SK-N-SH treated with all-trans-retinoic acid at 6 μM for 48 hours (cell line): ENCODE results near the gene LHFPL2.
A peak's percentile ranks its signal among the peaks of the same experiment; 100 is the strongest.

Source experiments
- ATAC-seq: fragments of 200-7000 bp; cut with Tn5 transposase; 3 replicates; pipeline ENCODE4 v1.9.1; 2020; ENCODE audit warnings: mild to moderate bottlenecking, moderate library complexity
- ARNTL ChIP-seq: fragments of 450-650 bp; formaldehyde crosslinking; IDR thresholded peaks from 2 replicates; pipeline ENCODE4 v1.5.0; 2020; ENCODE audit warnings: low read depth, mild to moderate bottlenecking, moderate library complexity, borderline replicate concordance
- BACH2 ChIP-seq: fragments of 250-450 bp; sonication (Bioruptor Pico); IDR thresholded peaks from 2 replicates; pipeline ENCODE4 v1.9.0; 2021; ENCODE audit warnings: mild to moderate bottlenecking, borderline replicate concordance
- CSDC2 ChIP-seq: fragments of 250-450 bp; sonication (Bioruptor Pico); IDR thresholded peaks from 2 replicates; pipeline ENCODE4 v1.5.0; 2020; ENCODE audit warnings: mild to moderate bottlenecking, moderate library complexity
- ESRRG ChIP-seq: fragments of 250-450 bp; sonication (Bioruptor Pico); IDR thresholded peaks from 2 replicates; pipeline ENCODE4 v1.6.1; 2021; ENCODE audit warnings: mild to moderate bottlenecking
- GLIS3 ChIP-seq: fragments of 250-450 bp; sonication (Bioruptor Pico); IDR thresholded peaks from 2 replicates; pipeline ENCODE4 v1.5.0; 2020; ENCODE audit warnings: mild to moderate bottlenecking, moderate library complexity
- ISL1 ChIP-seq: fragments of 250-450 bp; sonication (Bioruptor Pico); IDR thresholded peaks from 2 replicates; pipeline ENCODE4 v2.1.2; 2022; ENCODE audit warnings: mild to moderate bottlenecking, moderate library complexity
- OSR1 ChIP-seq: fragments of 250-450 bp; sonication (Bioruptor Pico); IDR thresholded peaks from 2 replicates; pipeline ENCODE4 v1.8.0; 2022; ENCODE audit warnings: moderate library complexity, mild to moderate bottlenecking, inconsistent platforms
- PATZ1 ChIP-seq: fragments of 250-450 bp; sonication (Bioruptor Pico); IDR thresholded peaks from 2 replicates; pipeline ENCODE4 v1.8.0; 2020; ENCODE audit warnings: mild to moderate bottlenecking, moderate library complexity, borderline replicate concordance
- POU6F1 ChIP-seq: fragments of 250-450 bp; sonication (Bioruptor Pico); IDR thresholded peaks from 2 replicates; pipeline ENCODE4 v1.8.0; 2021; ENCODE audit warnings: low read depth, mild to moderate bottlenecking, moderate library complexity, borderline replicate concordance
- PPARA ChIP-seq: fragments of 250-450 bp; sonication (Bioruptor Pico); IDR thresholded peaks from 2 replicates; pipeline ENCODE4 v1.5.0; 2020; ENCODE audit warnings: mild to moderate bottlenecking, borderline replicate concordance
- RARB ChIP-seq: fragments of 250-450 bp; sonication (Bioruptor Pico); IDR thresholded peaks from 2 replicates; pipeline ENCODE4 v1.8.0; 2021; ENCODE audit warnings: mild to moderate bottlenecking, moderate library complexity
- SNAI2 ChIP-seq: fragments of 250-450 bp; sonication (Bioruptor Pico); IDR thresholded peaks from 2 replicates; pipeline ENCODE4 v1.5.0; 2020; ENCODE audit warnings: mild to moderate bottlenecking, moderate library complexity
- TCF4 ChIP-seq: fragments of 250-450 bp; sonication (Bioruptor Pico); IDR thresholded peaks from 2 replicates; pipeline ENCODE4 v1.8.0; 2021; ENCODE audit warnings: mild to moderate bottlenecking, moderate library complexity, borderline replicate concordance
- TOX ChIP-seq: fragments of 250-450 bp; sonication (Bioruptor Pico); IDR thresholded peaks from 2 replicates; pipeline ENCODE4 v1.8.0; 2021; ENCODE audit warnings: mild to moderate bottlenecking, moderate library complexity, borderline replicate concordance
- ZC3H10 ChIP-seq: fragments of 250-450 bp; sonication (Bioruptor Pico); IDR thresholded peaks from 2 replicates; pipeline ENCODE4 v1.5.1; 2021; ENCODE audit warnings: mild to moderate bottlenecking, moderate library complexity
- ZFP3 ChIP-seq: fragments of 250-450 bp; sonication (Bioruptor Pico); IDR thresholded peaks from 2 replicates; pipeline ENCODE4 v1.5.0; 2020; ENCODE audit warnings: mild to moderate bottlenecking, moderate library complexity
- ZFP30 ChIP-seq: fragments of 450-650 bp; formaldehyde crosslinking; IDR thresholded peaks from 2 replicates; pipeline ENCODE4 v1.5.0; 2022; ENCODE audit warnings: mild to moderate bottlenecking, moderate library complexity
- ZNF565 ChIP-seq: fragments of 450-650 bp; formaldehyde crosslinking; conservative IDR thresholded peaks from 2 replicates; pipeline ENCODE4 v1.5.0; 2020; ENCODE audit warnings: low read depth, mild to moderate bottlenecking, moderate library complexity
- ZNF70 ChIP-seq: fragments of 450-650 bp; formaldehyde crosslinking; IDR thresholded peaks from 2 replicates; pipeline ENCODE4 v1.5.0; 2020; ENCODE audit warnings: mild to moderate bottlenecking, moderate library complexity
- ZNF8 ChIP-seq: fragments of 450-650 bp; formaldehyde crosslinking; IDR thresholded peaks from 2 replicates; pipeline ENCODE4 v1.5.0; 2020; ENCODE audit warnings: mild to moderate bottlenecking, moderate library complexity
- TF ChIP-seq, protein P1 (sequence below): fragments of 250-450 bp; sonication (Bioruptor Pico); IDR thresholded peaks from 2 replicates; pipeline ENCODE4 v1.5.1; 2021; ENCODE audit warnings: mild to moderate bottlenecking, moderate library complexity
- TF ChIP-seq, protein P2 (sequence below): fragments of 250-450 bp; sonication (Bioruptor Pico); IDR thresholded peaks from 2 replicates; pipeline ENCODE4 v1.5.1; 2020; ENCODE audit warnings: low read depth, mild to moderate bottlenecking, moderate library complexity

LHFPL2 gene

GRCh38 chr5:78536661-78537196 is 111.8 kb downstream of the LHFPL2 start:
- no peak for TF ChIP-seq TCF4 (CRISPR knock-in tag)
- no peak for TF ChIP-seq ZFP3 (CRISPR knock-in tag)
- no peak for TF ChIP-seq ZNF8 (CRISPR knock-in tag)
- no peak for TF ChIP-seq ARNTL
- no peak for TF ChIP-seq OSR1
- no peak for ATAC-seq

DNA sequence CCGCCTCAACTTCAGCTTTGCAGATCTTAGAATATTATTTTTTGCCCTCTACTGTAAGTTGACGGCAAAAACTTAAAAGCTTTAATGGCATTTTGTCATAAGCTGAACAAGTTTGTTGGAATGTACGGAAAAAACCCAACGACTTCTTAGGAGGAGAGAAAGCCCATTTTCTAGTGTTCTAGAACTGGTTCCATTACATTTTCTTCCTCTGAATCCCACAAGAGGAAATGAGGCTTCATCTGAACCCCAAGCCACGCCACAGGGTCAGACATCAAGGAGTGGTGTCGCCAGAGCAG is 113.7 kb downstream of the LHFPL2 start:
- no peak for ATAC-seq
- TF ChIP-seq PATZ1 (CRISPR knock-in tag) (no peak), PPARA (CRISPR knock-in tag) (no peak), CSDC2 (no peak)

DNA sequence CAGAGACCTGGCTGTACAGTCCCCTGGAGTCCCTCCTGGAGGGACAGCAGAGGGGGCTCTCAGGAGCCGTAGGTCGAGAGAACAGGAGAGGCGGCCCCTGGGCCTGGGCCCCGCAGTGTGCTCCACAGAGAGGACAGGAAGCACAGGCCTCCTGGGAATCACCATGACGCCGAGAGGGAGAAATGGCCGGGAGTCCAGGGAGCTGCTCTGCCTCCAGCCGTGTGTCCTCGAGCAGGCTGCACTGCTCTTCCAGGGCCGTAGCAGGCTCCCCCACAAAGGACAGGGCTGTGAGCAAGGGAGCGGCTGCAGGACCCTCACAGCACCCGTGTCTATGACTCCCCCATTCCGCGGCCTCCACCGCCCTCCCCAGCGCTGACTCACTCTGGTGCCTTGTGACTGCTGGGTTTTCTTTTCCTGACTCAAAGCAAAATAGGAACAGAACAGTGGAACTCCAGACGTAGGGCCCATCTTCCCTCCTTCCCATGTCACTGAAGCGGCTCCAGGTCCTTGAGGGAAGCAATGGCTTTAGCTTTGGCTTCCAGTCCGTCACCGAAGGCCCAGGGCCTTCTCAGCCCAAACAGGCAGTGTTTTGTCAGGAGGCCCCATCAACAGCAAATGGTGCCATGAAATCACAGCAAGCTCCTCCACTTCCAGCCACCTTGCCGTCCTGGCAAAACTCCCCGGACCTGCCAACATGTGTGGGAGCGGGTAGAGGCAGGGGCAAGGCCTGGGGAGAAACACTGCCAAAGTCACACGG is 114.2 kb downstream of the LHFPL2 start:
- peak; percentile 59 for ATAC-seq
- TF ChIP-seq ISL1 (CRISPR knock-in tag), result no peak
- no peak for TF ChIP-seq SNAI2
- no peak for TF ChIP-seq PPARA (CRISPR knock-in tag)
- no peak for TF ChIP-seq OSR1
- TF ChIP-seq ZFP30 (CRISPR knock-in tag), result no peak
- TF ChIP-seq RARB (CRISPR knock-in tag), result no peak
- TF ChIP-seq BACH2 (CRISPR knock-in tag), result no peak
- TF ChIP-seq ARNTL, result no peak
- no peak for TF ChIP-seq PATZ1 (CRISPR knock-in tag)
- no peak for TF ChIP-seq POU6F1 (CRISPR knock-in tag)
- TF ChIP-seq ZNF8 (CRISPR knock-in tag), result no peak
- TF ChIP-seq, protein P1, sequence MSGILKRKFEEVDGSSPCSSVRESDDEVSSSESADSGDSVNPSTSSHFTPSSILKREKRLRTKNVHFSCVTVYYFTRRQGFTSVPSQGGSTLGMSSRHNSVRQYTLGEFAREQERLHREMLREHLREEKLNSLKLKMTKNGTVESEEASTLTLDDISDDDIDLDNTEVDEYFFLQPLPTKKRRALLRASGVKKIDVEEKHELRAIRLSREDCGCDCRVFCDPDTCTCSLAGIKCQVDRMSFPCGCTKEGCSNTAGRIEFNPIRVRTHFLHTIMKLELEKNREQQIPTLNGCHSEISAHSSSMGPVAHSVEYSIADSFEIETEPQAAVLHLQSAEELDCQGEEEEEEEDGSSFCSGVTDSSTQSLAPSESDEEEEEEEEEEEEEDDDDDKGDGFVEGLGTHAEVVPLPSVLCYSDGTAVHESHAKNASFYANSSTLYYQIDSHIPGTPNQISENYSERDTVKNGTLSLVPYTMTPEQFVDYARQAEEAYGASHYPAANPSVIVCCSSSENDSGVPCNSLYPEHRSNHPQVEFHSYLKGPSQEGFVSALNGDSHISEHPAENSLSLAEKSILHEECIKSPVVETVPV, result no peak
- no peak for TF ChIP-seq GLIS3 (CRISPR knock-in tag)
- TF ChIP-seq, protein P2, sequence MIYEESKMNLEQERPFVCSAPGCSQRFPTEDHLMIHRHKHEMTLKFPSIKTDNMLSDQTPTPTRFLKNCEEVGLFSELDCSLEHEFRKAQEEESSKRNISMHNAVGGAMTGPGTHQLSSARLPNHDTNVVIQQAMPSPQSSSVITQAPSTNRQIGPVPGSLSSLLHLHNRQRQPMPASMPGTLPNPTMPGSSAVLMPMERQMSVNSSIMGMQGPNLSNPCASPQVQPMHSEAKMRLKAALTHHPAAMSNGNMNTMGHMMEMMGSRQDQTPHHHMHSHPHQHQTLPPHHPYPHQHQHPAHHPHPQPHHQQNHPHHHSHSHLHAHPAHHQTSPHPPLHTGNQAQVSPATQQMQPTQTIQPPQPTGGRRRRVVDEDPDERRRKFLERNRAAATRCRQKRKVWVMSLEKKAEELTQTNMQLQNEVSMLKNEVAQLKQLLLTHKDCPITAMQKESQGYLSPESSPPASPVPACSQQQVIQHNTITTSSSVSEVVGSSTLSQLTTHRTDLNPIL (CRISPR knock-in tag), result no peak
- no peak for TF ChIP-seq ESRRG (CRISPR knock-in tag)
- TF ChIP-seq ZNF70, result no peak
- TF ChIP-seq ZC3H10, result no peak

GRCh38 chr5:78533356-78533755 is 115.2 kb downstream of the LHFPL2 start:
- peak; percentile 53 for ATAC-seq
- TF ChIP-seq ZNF565 (CRISPR knock-in tag) (no peak), OSR1 (no peak), TCF4 (CRISPR knock-in tag) (no peak), ARNTL (no peak), CSDC2 (no peak), BACH2 (CRISPR knock-in tag) (no peak), TOX (CRISPR knock-in tag) (no peak), ZNF8 (CRISPR knock-in tag) (no peak), ZFP3 (CRISPR knock-in tag) (no peak), RARB (CRISPR knock-in tag) (no peak), ISL1 (CRISPR knock-in tag) (no peak), ZC3H10 (no peak), ZFP30 (CRISPR knock-in tag) (no peak)
- TF ChIP-seq, protein P1, result no peak
- TF ChIP-seq, protein P2 (CRISPR knock-in tag), result no peak
